Measurements from ENCODE around the gene BIVM.

The BIVM gene

GRCh38 chr13:102845289-102845629 is 46.3 kb downstream of the BIVM start:
- peak overlapping the region; percentile 96 for H3K27ac ChIP-seq
- TF ChIP-seq CTCF (IDR thresholded peaks at IDR 0.05) (no peak), ZFX (IDR thresholded peaks at IDR 0.05; ENCODE audit: borderline replicate concordance) (no peak)

- TF ChIP-seq CTCF (IDR thresholded peaks at IDR 0.05) (no peak), ZFX (IDR thresholded peaks at IDR 0.05; ENCODE audit: borderline replicate concordance) (no peak)
- peak within 1 kb of the TSS; percentile 96 for H3K27ac ChIP-seq
These were observed 46.8 kb downstream of the BIVM start, which contains the start of gene ERCC5 for GRCh38 chr13:102845630-102846260. Gene ERCC5, plus strand, starts transcription at chr13:102846032. Its CDS starts 235 bp downstream, at chr13:102846267.

- TF ChIP-seq CTCF (IDR thresholded peaks at IDR 0.05) (no peak), ZFX (IDR thresholded peaks at IDR 0.05; ENCODE audit: borderline replicate concordance) (no peak)
- H3K27ac ChIP-seq: peak overlapping the region; percentile 96
These were observed 47.5 kb downstream of the BIVM start for GRCh38 chr13:102846261-102847015.

GRCh38 chr13:102847272-102848234 is 48.6 kb downstream of the BIVM start:
- TF ChIP-seq CTCF (IDR thresholded peaks at IDR 0.05): peak; percentile 91
- TF ChIP-seq ZFX (IDR thresholded peaks at IDR 0.05; ENCODE audit: borderline replicate concordance): no peak
- H3K27ac ChIP-seq: peak overlapping the region; percentile 96

- TF ChIP-seq ZFX (IDR thresholded peaks at IDR 0.05; ENCODE audit: borderline replicate concordance) (no peak), CTCF (IDR thresholded peaks at IDR 0.05) (no peak)
- H3K27ac ChIP-seq: no peak overlapping the region
These were observed 50.0 kb downstream of the BIVM start for GRCh38 chr13:102848956-102849355.

- H3K27ac ChIP-seq: no peak overlapping the region
- TF ChIP-seq ZFX (IDR thresholded peaks at IDR 0.05; ENCODE audit: borderline replicate concordance) (no peak), CTCF (IDR thresholded peaks at IDR 0.05) (no peak)
These were observed 53.6 kb downstream of the BIVM start for GRCh38 chr13:102852556-102852955.

Data from 22Rv1 (cell line).